ENCODE results near the gene IRF1. TPM values are rescaled to one million over a fixed set of nuclear protein-coding genes. Genes with fewer than 3 reads are reported as not detected.

IRF1 gene
- total and polyA plus RNA-seq, 2 of the 8 experiments (the other 6 are each of a cell fraction or from before 2014, with no cell fraction given), result 4.0 to 8.5 TPM

DNA sequence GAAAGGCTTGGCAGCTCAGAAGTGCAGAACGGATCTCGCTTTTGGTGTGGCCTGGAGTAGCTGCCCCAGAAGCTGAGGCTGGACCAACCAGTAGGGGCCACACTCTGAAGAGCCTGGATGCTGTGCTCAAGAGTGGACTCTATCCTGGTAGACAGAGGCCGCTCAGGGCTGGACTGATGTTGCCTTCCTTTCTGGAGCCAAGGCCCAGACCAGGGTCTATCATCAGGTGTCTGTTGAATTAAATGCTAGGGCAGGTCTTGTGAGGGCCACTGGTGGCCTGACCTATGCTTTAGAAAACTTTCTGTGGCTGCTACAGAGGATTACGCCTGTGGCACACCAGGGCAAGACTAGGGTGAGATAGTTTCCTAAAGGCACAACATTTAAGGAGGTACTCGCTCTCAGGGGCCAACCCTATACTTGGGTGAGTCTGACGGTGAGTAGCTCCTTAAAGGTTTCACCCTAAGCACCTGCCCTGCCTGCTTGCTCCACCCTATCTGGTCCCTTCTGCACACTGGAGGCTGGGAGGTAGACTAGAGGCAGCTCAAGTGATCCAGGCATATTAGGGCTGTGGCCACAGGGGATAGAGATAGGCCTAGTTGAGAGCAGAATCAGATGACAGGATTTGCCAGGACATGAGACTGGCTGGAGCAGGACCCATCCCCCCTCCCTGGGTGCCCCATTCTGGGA lies 9.8 kb upstream of the IRF1 start:
- peaks cover 0 to 7% (median 2%) of the 10 kb centered on the region in 4 experiments; a peak in 3 of 7 replicates for H3K4me1 ChIP-seq (replicated peaks in 1 of 4; ENCODE audit: control insufficient read depth in 3 of 4, insufficient read depth in 4 of 4, low read length in 3 of 4)
- no peak overlapping the region for H2BK12ac ChIP-seq (ENCODE audit: low read depth, low read length)
- H2BK15ac ChIP-seq (ENCODE audit: low read length), result peak overlapping the region; percentile 46; the same call in 1 of the 2 replicates
- no peak overlapping the region for H2BK5ac ChIP-seq (ENCODE audit: low read depth, low read length)
- H3K18ac ChIP-seq (ENCODE audit: extremely low read depth, low read length), result no peak overlapping the region
- no peaks in the 10 kb centered on the region for H3K9me3 ChIP-seq (ENCODE audit: insufficient read depth in 2 of 2, low read depth in 1 of 2, low read length in 1 of 2)
- H3K23ac ChIP-seq (ENCODE audit: insufficient read length), result no peak overlapping the region
- no peak overlapping the region for H3K27ac ChIP-seq (ENCODE audit: low read depth, low read length)
- H3K9ac ChIP-seq (replicated peaks in 1 of 4; ENCODE audit: extremely low read depth in 1 of 4, low read depth in 3 of 4, low read length in 3 of 4), result no peak overlapping the region
- no peaks in the 10 kb centered on the region for H3K27me3 ChIP-seq (replicated peaks in 1 of 4; ENCODE audit: control insufficient read depth in 3 of 4, extremely low read depth in 1 of 4, insufficient read depth in 3 of 4, low read length in 3 of 4)
- ChIA-PET POLR2A (ENCODE audit: partially characterized antibody) (interaction anchor here (1.0 to 3.4 kb wide), 4 partner anchors 9 to 74 kb away, joined by 3 to 13 read pairs (median 5); partner anchors contain the start of gene IRF1), CTCF (ENCODE audit: partially characterized antibody) (interaction anchor here (0.6 to 19.9 kb wide), 49 partner anchors 10 to 481 kb away, joined by 3 to 353 read pairs (median 5); partner anchors contain the start of genes IRF1 and SLC22A5)
- H3K14ac ChIP-seq (ENCODE audit: insufficient read length), result no peak overlapping the region
- no peak overlapping the region for H2AK5ac ChIP-seq (ENCODE audit: low read depth, low read length)
- WGBS, 2 experiments (ENCODE audit: extremely low coverage in 1 of 2, insufficient coverage in 1 of 2, insufficient read length in 1 of 2, insufficient replicate concordance in 2 of 2, low coverage in 1 of 2, low lambda C conversion rate in 2 of 2, missing lambda C conversion rate in 1 of 2), result 85% methylated on average over 6 of the region's 6 CpGs; no CpG with 5 or more reads in 1 of the 2 experiments
- H4K8ac ChIP-seq (ENCODE audit: extremely low read depth, insufficient read depth, low read length), result no peak overlapping the region
- DNase-seq (ENCODE audit: low read depth in 1 of 2, low spot score in 2 of 2) (peak in 1 of 2 experiments; percentile 37), FAIRE-seq (no peak)
- no peak overlapping the region for H2AFZ ChIP-seq (ENCODE audit: low read length)
- H4K5ac ChIP-seq (ENCODE audit: insufficient read length, low read depth, low read length), result no peak overlapping the region
- no peaks in the 10 kb centered on the region for H4K20me1 ChIP-seq (replicated peaks in 1 of 2; ENCODE audit: control insufficient read depth in 1 of 2, insufficient read depth in 2 of 2, low read length in 2 of 2)
- no peak overlapping the region for H2BK120ac ChIP-seq (replicated peaks; ENCODE audit: low read depth, low read length)
- no peak overlapping the region for H4K91ac ChIP-seq (replicated peaks; ENCODE audit: insufficient read length, low read length)
- no peak overlapping the region for H3K4ac ChIP-seq (replicated peaks; ENCODE audit: insufficient read length, low read depth, low read length)
- H3K36me3 ChIP-seq (ENCODE audit: control insufficient read depth in 2 of 4, insufficient read depth in 4 of 4, low read length in 3 of 4), result no peaks in the 10 kb centered on the region
- no peak overlapping the region for H3K56ac ChIP-seq (replicated peaks; ENCODE audit: insufficient read length, low read depth, low read length)
- no peak overlapping the region for H3K4me3 ChIP-seq (ENCODE audit: extremely low read depth in 1 of 4, insufficient read depth in 2 of 4, low read depth in 3 of 4, low read length in 4 of 4)
- H3K79me2 ChIP-seq (ENCODE audit: control insufficient read depth in 1 of 2, insufficient read depth in 2 of 2, low read length in 2 of 2), result no peaks in the 10 kb centered on the region
- peaks cover 10% of the 10 kb centered on the region; the same call in 1 of the 2 replicates for H3K23me2 ChIP-seq (ENCODE audit: low read depth, low read length)
- no peak overlapping the region for H3K4me2 ChIP-seq (ENCODE audit: insufficient read depth in 1 of 2, low read depth in 2 of 2, low read length in 2 of 2)
- H2BK20ac ChIP-seq (ENCODE audit: low read length), result no peak overlapping the region
- no peaks in the 10 kb centered on the region for H3K79me1 ChIP-seq (ENCODE audit: low read depth, low read length)
- TF ChIP-seq PHF8 (conservative IDR thresholded peaks at IDR 0.05; ENCODE audit: low read depth, low read length), result no peak

Measured in H1 (cell line).